NCI-H2196 (cell line): Measurements from ENCODE around the gene KAT14.
"Not testable (repeated sequence)": the region's sequence is repeated elsewhere in the genome, so short reads cannot be mapped to it uniquely, and the experiment has no call there.

Source experiments
- DNase-seq: peaks from one replicate; lab custom pipeline; 2025; ENCODE audit not compliant: unreplicated experiment; lab: John Stamatoyannopoulos, UW

KAT14 gene

DNA sequence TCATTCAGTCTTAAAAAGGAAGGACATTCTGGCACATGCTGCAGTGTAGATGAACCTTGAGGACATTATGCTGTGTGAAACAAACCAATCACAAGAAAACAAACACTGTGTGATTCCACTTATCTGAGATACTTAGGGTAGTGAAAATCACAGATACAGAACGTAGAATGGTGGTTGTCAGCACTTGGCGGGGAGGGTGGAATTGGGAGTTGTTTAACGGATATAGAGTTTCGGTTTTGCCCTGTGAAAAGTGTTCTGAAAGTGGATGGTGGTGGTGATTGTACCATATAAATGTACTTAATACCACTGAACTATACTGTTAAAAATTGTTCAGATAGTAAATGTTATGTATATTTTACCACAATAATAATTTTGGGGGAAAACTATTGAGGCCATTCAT lies 18.4 kb downstream of the KAT14 start:
- DNase-seq, result no peak

DNA sequence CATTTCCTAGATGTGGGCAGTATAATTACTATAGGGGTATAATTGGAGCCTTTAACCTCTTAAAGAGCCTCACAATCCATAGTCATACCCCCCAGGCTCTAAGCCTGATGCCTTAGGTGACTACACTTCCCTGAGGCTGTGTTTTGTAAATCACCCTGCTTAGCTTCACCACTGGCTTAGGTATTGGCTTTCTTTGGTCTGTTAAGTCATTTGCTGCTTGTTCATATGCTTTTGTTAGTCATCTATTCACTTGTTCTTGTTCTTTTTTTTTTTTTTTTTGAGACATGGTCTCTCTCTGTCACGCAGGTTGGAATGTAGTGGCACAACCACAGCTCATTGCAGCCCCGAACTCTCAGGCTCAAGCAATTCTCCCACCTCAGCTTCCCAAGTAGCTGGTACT lies 26.7 kb downstream of the KAT14 start:
- no peak for DNase-seq

DNA sequence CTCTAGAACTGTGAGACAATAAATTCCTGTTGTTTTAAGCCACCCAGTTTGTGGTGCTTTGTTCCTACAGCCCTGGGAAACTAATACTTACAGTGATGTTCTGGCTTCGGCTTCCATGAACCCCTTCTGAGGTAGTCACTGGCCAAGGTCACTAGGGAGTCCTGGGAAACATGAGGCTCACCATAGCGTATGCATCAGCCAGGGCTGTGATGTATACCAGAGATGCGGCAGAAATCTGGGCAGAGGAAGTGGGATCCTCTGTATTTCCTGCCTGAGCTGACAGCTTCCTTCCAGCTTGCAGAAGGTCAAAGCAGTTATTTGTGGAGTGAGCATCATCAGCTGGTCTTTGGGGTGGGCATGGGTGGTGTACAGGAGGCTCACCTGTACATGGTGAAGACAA lies 27.9 kb downstream of the KAT14 start:
- no peak for DNase-seq

DNA sequence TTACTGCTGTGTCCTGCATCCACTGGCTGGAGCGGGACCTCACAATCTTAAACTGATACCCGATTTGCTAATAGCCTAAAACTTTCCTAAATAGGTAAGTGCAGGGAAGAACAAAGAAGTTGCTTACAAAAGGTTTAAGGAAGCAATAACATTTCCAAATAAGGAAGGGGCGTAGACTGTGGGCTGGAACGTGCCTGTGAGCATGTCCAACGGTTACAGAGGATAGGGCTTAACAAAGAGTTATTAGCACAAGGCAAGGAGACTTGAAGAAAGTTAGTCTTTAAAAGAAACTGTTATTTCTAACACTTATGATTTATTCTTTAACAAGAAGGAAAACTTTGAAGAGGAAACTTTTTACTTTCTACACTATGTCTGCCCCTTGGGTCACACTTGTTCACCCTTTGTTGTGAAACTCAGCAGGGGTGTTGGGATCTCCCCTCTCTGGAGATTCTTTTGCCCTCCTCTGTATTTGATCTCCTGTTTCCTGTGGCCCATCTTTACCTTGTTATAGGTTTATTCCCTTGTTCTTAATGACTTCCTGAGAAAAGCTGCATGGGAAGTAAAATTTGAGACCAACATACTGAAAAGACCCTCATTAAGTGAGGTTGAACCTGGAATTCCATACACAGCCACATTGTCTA lies 28.7 kb downstream of the KAT14 start:
- no peak for DNase-seq

GRCh38 chr20:18166950-18167349 lies 29.3 kb downstream of the KAT14 start:
- DNase-seq, result no peak

DNA sequence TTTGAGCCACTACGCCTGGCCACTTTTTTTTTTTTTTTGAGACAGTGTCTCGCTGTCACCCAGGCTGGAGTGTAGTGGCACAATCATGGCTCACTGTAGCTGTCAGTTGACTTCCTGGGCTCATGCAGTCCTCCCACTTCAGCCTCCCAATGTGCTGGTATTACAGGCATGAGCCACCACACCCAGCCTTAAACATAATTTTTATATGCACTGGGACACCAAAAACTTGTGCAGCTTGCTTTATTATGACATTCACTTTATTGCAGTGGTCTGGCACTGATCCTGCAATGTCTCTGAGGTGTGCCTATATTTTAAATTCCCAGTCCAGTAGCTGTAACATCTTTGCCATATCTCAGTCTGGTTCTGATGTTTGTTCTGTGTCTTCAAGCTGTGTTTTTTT lies 34.7 kb downstream of the KAT14 start:
- DNase-seq, result no peak

DNA sequence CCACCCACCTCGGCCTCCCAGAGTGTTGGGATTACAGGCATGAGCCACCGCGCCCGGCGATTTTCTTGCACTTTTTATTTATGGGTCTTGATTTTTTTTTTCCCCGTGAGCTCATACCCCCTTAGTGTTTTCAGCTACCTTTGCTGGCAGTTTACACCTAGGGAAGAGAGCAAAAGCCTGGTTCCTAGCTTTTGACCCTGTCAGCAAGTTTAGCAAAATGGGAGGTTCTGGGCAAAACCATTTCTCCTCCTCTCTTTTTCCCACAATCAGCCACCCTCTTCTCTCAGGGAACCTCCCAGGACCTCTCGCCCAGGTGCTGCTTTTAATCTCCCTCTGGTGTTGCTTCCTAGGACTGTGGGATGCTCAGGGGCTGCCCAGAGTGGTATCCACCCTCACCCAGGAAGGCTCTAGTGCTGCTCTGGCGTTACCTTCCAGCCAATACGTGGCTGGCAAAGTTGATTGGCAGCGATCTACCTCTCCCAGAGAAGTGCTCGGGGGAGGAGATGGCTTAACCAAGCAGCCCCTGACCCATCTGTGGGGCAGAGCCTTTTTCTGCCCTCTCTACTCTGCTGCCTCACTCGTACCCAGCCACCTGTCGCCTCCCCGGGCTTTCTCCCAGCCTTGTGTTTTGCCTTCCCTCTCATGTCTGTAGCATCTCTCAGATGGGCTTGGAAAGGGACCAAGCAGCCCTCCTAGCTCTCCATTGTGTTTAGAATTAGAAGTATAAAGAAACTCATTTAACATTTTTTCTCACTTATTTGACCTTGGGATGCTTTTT lies 37.4 kb downstream of the KAT14 start:
- no peak for DNase-seq

- no peak for DNase-seq
Measured at GRCh38 chr20:18176318-18176785, 38.7 kb downstream of the KAT14 start.

GRCh38 chr20:18180366-18180765 lies 42.7 kb downstream of the KAT14 start:
- not testable (repeated sequence) for DNase-seq

DNA sequence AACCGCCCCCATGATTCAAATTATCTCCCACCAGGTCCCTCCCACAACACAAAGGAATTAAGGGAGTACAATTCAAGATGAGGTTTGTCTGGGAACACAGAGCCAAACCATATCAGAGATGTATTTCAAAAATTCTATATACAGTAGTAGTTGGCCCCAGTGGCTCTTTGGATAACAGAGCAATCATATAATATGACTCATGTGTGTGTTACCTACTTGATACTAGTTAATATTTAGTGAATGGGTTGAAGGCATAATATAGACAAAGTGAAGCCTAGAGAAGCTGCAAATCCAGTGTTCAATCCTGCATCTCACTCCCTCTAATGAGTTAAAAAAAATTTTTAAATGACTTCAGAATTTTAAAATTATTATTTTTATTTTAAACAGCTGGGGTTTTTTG lies 43.2 kb downstream of the KAT14 start:
- DNase-seq, result no peak

DNA sequence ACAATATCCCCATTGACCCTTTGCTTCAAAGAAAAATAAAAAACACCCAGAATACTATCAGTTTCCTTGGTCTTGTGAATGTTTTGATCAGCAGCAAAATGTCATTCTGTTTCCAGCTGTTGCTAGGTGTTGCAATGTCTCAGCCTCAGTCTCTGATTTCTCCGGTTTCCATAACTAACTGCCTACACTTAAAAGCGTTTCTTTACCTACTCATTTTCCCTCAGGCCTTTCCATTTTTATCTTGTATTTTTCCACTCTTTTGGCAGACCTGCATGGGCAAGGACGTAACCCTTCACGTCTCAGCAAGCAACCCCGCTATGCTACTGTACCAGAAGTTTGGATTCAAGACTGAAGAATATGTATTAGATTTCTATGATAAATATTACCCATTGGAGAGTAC lies 49.4 kb downstream of the KAT14 start:
- no peak for DNase-seq

DNA sequence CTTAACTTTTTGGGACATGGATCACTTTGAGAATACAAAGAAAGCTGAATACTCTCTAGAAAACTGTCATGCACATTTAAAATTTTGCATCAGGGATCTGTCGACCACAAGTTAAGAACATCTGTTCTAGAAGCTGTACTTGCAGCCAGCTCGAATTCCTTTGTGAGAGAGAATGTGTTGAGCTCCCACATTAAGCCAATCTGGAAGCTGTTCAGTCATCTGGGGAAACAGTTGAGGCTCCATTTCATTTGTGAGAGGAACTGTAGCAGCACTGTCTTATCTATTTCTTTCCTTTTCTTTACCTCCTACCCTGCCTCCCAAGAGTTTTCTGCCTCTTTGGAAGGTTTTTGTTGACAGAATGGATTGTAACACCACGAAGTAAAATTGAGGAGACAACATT lies 50.8 kb downstream of the KAT14 start:
- no peak for DNase-seq

DNA sequence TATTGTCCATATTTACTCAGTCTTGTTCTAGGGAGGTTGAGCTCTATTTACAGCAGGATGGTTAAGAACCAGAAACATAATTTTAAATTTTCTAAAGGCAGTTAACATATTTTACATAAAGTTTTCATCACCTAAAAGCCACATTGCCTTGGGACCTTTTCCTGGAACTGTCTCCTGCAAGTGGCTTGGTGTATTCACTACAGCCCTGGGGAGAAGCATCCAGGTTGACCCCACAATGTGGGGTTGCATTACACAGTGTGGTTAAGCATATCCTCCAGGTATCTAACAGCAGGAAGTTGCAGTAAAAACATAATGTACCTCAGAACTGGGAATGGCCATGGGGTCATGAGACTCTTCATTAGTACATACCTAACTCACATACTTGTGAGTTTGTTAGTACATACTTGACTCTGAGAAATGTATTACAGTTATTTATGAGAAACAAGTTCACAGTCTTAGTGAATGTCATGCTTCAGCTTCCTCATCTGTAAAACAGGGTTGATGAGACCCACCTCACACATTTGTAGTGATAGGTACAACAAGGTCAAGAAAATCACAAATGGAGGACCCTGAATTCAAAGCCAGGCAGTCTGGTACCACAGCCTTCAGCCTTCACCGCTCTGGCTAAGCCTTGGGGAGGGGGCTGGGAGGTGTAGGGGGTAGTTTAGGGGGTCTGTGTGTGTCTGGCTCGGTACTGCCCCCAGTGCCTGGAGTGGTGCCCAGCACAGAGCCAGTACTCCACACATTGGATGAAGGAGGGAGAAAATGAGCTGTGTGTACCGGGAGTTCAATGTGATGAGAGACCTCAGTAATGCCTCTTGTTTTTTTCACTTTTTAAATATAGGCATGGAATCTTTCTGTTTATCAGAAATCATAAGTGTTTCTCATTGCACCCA lies 52.9 kb downstream of the KAT14 start:
- DNase-seq, result no peak

GRCh38 chr20:18191306-18191705 lies 53.6 kb downstream of the KAT14 start:
- DNase-seq, result no peak

DNA sequence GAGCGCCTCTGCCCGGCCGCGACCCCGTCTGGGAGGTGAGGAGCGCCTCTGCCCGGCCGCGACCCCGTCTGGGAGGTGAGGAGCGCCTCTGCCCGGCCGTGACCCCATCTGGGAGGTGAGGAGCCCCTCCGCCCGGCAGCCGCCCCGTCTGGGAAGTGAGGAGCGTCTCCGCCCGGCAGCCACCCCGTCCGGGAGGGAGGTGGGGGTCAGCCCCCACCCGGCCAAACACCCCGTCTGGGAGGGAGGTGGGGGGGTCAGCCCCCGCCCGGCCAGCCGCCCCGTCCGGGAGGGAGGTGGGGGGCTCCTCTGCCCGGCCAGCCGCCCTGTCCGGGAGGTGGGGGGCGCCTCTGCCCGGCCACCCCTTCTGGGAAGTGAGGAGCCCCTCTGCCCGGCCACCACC lies 56.8 kb downstream of the KAT14 start:
- DNase-seq, result not testable (repeated sequence)

GRCh38 chr20:18195931-18196330 lies 58.3 kb downstream of the KAT14 start:
- DNase-seq, result no peak

DNA sequence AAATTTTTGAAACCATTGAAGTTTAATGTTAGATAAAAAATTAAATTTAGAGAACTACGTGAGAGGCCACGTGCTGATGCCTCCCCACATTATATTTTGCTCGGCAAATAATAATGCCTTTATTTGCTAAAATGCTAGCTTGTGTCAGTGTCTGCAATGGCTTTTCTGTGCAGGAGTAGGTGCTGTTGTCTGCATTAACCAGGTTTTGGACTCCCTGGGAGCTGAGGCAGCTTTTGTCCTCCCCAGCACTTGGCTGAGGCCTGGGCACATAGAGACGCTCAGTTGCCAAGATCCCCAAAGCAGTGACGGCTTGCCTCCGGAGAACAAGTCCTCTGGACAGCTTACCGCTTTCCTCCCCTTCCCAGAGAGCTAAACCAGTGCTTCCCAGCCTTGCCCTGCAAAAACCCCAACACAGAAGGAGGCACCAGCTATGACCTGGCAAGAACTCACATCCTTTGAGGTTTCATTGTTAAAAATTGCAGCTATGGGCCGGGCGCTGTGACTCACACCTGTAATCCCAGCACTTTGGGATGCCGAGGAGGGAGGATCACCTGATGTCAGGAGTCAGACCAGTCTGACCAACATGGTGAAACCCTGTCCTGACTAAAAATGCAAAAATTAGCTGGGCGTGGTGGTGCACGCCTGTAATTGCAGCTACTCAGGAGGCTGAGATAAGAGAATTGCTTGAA lies 59.9 kb downstream of the KAT14 start:
- DNase-seq, result no peak

GRCh38 chr20:18202966-18203365 lies 65.3 kb downstream of the KAT14 start:
- DNase-seq, result no peak

GRCh38 chr20:18203700-18204099 lies 66.0 kb downstream of the KAT14 start:
- not testable (repeated sequence) for DNase-seq

DNA sequence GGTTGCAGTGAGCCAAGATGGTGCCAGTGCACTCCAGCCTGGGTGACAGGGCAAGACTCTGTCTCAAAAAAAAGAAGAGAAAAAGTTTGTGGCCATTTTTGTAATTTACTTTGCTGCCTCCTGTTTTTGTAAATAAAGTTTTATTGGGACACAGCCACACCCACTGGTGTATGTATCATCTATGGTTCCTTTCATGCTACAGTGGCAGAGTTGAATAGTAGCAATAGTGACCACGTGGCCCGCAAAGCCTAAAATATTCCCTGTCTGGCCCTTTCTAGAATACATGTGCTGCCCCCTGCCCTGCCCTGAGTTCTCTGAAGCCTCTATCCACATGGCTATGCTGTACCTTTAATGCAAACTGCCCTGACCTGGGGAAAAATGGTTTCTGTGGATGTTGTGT lies 75.3 kb downstream of the KAT14 start:
- no peak for DNase-seq

- DNase-seq, result no peak
Measured at GRCh38 chr20:18215566-18215965, 77.9 kb downstream of the KAT14 start.
